SU-DHL-6 (cell line): ENCODE measurements around the gene TRAF4.

Source experiments
- CTCF ChIP-seq: fragments of 200-600 bp; sonication (generic); IDR thresholded peaks from one replicate; pipeline ENCODE4 v1.5.1; 2017; ENCODE audit warnings: antibody characterized with exemption, mild to moderate bottlenecking, low read length, moderate library complexity; ENCODE audit not compliant: insufficient read depth, poor library complexity, severe bottlenecking
- EZH2phosphoT487 ChIP-seq: fragments of 200-600 bp; sonication (generic), shearing (Covaris generic); conservative IDR thresholded peaks from 2 replicates; pipeline ENCODE4 v1.6.1; 2018; ENCODE audit warnings: mild to moderate bottlenecking, antibody characterized with exemption, low read length, moderate library complexity, mixed read lengths

GRCh38 chr17:28737316-28737715 lies 6.5 kb upstream of the TRAF4 start:
- no peak for TF ChIP-seq CTCF
- TF ChIP-seq EZH2phosphoT487: no peak
